K562 (cell line): Measurements from ENCODE around the gene PTPRU. TPM values are rescaled to one million over a fixed set of nuclear protein-coding genes. Genes with fewer than 3 reads are reported as not detected.
A peak's percentile ranks its signal among the peaks of the same experiment; 100 is the strongest.

Source experiments
- ATAC-seq: fragments of 200-7000 bp; cut with Tn5 transposase; 3 replicates; pipeline ENCODE4 v1.9.1; 2020; ENCODE audit warnings: moderate library complexity
- BruUV-seq: library from RNA; stranded (reverse); fragments of 400-500 nt; replicated peaks from 2 replicates; lab custom pipeline; 2021; lab: Mats Ljungman, UMichigan
- CTCF ChIA-PET: fragments of 300-600 bp; formaldehyde crosslinking; extraction: SDS; loops from one replicate; lab custom pipeline; 2021; ENCODE audit warnings: low intra/inter-chr PET ratio; lab: Yijun Ruan, JAX
- POLR2A ChIA-PET: fragments of 300-600, 350-650 bp; sonication (Branson Sonifier 250); formaldehyde crosslinking; extraction: SDS; loops from one replicate; lab custom pipeline; 2021; ENCODE audit warnings: antibody characterized with exemption, inconsistent platforms; lab: Yijun Ruan, JAX
- DNase-seq, 4 experiments: peaks; one replicate each; pipeline versions ENCODE4 v3.0.0 to v3.0.0-alpha.2; 2011 to 2018; ENCODE audit warnings: low spot score in 3 of 4, mixed read lengths in 3 of 4; ENCODE audit errors: extremely low read depth in 1 of 4
- FAIRE-seq: peaks from 2 replicates; lab custom pipeline; 2011; peaks lifted over from hg19 to GRCh38; lab: Jason Lieb, UNC
- H2AFZ ChIP-seq: 2 replicates; pipeline ENCODE4 v1.6.0; 2011; ENCODE audit warnings: low read depth, low read length, control low read depth, inconsistent platforms
- H3K27ac ChIP-seq: fragments of 200-600 bp; 3 replicates; pipeline ENCODE4 v1.8.0; 2011; ENCODE audit warnings: low read depth, mild to moderate bottlenecking, control low read depth, inconsistent platforms, low read length, moderate library complexity, mixed read lengths; ENCODE audit errors: extremely low read depth
- H3K27me3 ChIP-seq, 2 experiments: fragments of 300-600 bp in 1 of 2; 2 replicates in 1 of 2; 3 replicates in 1 of 2; pipeline versions ENCODE4 v1.6.0 to v1.8.0; 2011; ENCODE audit warnings: inconsistent platforms in 2 of 2, low read length in 2 of 2, mild to moderate bottlenecking in 1 of 2, mixed read lengths in 1 of 2, moderate library complexity in 1 of 2; ENCODE audit not compliant: control insufficient read depth in 2 of 2, insufficient read depth in 2 of 2
- H3K36me3 ChIP-seq: fragments of 300-600 bp; 3 replicates; pipeline ENCODE4 v1.8.0; 2011; ENCODE audit warnings: mild to moderate bottlenecking, low read length, inconsistent platforms; ENCODE audit not compliant: control insufficient read depth, insufficient read depth
- H3K4me1 ChIP-seq, 2 experiments: fragments of 200-600 bp in 1 of 2; replicated peaks in 1 of 2; 2 replicates in 1 of 2; 3 replicates in 1 of 2; pipeline versions ENCODE4 v1.5.1 to v1.8.0; 2011; ENCODE audit warnings: inconsistent platforms in 2 of 2, low read length in 2 of 2, mild to moderate bottlenecking in 1 of 2, mixed read lengths in 1 of 2, moderate library complexity in 1 of 2; ENCODE audit not compliant: control insufficient read depth in 2 of 2, insufficient read depth in 2 of 2
- H3K4me2 ChIP-seq: 2 replicates; pipeline ENCODE4 v1.6.1; 2011; ENCODE audit warnings: low read length, control low read depth, inconsistent platforms, mixed read lengths; ENCODE audit not compliant: insufficient read depth
- H3K4me3 ChIP-seq: fragments of 200-600 bp; sonication (generic), shearing (Covaris generic); 2 replicates; pipeline ENCODE4 v1.5.1; 2016; ENCODE audit warnings: control low read depth, inconsistent platforms
- H3K79me2 ChIP-seq: fragments of 200-600 bp; 3 replicates; pipeline ENCODE4 v1.8.0; 2011; ENCODE audit warnings: low read length, inconsistent platforms; ENCODE audit not compliant: control insufficient read depth, insufficient read depth
- H3K9ac ChIP-seq, 2 experiments: 2 replicates each; pipeline versions ENCODE4 v1.6.0 to v1.6.1; 2011; ENCODE audit warnings: low read depth in 2 of 2, low read length in 2 of 2, control low read depth in 1 of 2, inconsistent platforms in 1 of 2, mild to moderate bottlenecking in 1 of 2, mixed read lengths in 1 of 2; ENCODE audit not compliant: insufficient read depth in 1 of 2
- H3K9me1 ChIP-seq: one replicate; pipeline ENCODE4 v1.6.0; 2011; ENCODE audit warnings: inconsistent platforms, mild to moderate bottlenecking, low read length, moderate library complexity; ENCODE audit not compliant: control insufficient read depth, insufficient read depth
- H3K9me3 ChIP-seq: replicated peaks from 2 replicates; pipeline ENCODE4 v1.5.1; 2011; ENCODE audit warnings: low read depth, low read length, inconsistent platforms; ENCODE audit not compliant: control insufficient read depth, insufficient read depth
- H4K20me1 ChIP-seq: replicated peaks from 2 replicates; pipeline ENCODE4 v1.6.1; 2011; ENCODE audit warnings: low read length, inconsistent platforms, mixed read lengths; ENCODE audit not compliant: control insufficient read depth, insufficient read depth
- BRCA1 ChIP-seq, 2 experiments: fragments of 450-650 bp in 1 of 2; sonication (generic) in 1 of 2; formaldehyde crosslinking in 1 of 2; IDR thresholded peaks; 2 replicates each; pipeline versions ENCODE4 v1.5.0 to v1.6.1; 2017 to 2020; ENCODE audit warnings: mild to moderate bottlenecking in 1 of 2, missing genetic modification reagents in 1 of 2
- NR2C1 ChIP-seq, 2 experiments: fragments of 450-650 bp; IDR thresholded peaks; 2 replicates each; pipeline ENCODE4 v1.6.1; 2017; ENCODE audit warnings: mild to moderate bottlenecking in 2 of 2, antibody characterized with exemption in 1 of 2, inconsistent platforms in 1 of 2, missing compliant biosample characterization in 1 of 2, missing genetic modification characterization in 1 of 2
- WGBS: fragments of 100-300 bp; shearing (Covaris generic); methylation state at CpG from one replicate; pipeline ENCODE4 v1.1.6; 2016; ENCODE audit warnings: low coverage, mixed read lengths; ENCODE audit not compliant: insufficient coverage; ENCODE audit errors: missing lambda C conversion rate; 5-methylcytosine and 5-hydroxymethylcytosine counted together
- in situ Hi-C: fragments of 300-500 bp; cut with MboI; formaldehyde crosslinking; loops from 4 replicates; pipeline ENCODE4 v1.15.0; 2018; ENCODE audit warnings: inconsistent platforms, mixed read lengths
- intact Hi-C: fragments of 100-400 bp; cut with micrococcal nuclease; formaldehyde crosslinking; loops from 2 replicates; pipeline ENCODE4 v1.14.2; 2022
- polyA plus RNA-seq, 8 experiments: library from polyadenylated mRNA; depleted of rRNA in 4 of 8; stranded (reverse) in 5 of 8; unstranded in 3 of 8; fragments of >200 nt; fragmentation: Nextera tagmentation in 2 of 8; fragmentation: Illumina TruSeq in 1 of 8; extraction: Ambion mirVana in 2 of 8; extraction: Trizol in 1 of 8; gene quantifications; 2 replicates each; pipeline versions ENCODE4 v1.2.1 to v1.2.3, GENCODE V29; 2011 to 2014; ENCODE audit warnings: inconsistent platforms in 1 of 8, missing spikeins in 1 of 8
- total RNA-seq, 7 experiments: library from RNA; depleted of rRNA in 6 of 7; stranded (reverse); fragments of >200 nt in 6 of 7; fragmentation: Illumina TruSeq in 2 of 7; extraction: Trizol in 2 of 7; gene quantifications; 2 replicates each; pipeline versions ENCODE4 v1.2.1 to v1.2.3, GENCODE V29; 2011 to 2021; ENCODE audit warnings: low replicate concordance in 1 of 7
- TF ChIP-seq, protein P1 (sequence below): fragments of 250-450 bp; sonication (Bioruptor Pico); IDR thresholded peaks from 2 replicates; pipeline ENCODE4 v1.8.0; 2022; ENCODE audit warnings: inconsistent platforms

Gene PTPRU
- total and polyA plus RNA-seq, 9 of the 15 experiments (the other 6 are each of a cell fraction or from before 2014, with no cell fraction given): 0.01 to 2.9 (median 1.0) TPM

DNA sequence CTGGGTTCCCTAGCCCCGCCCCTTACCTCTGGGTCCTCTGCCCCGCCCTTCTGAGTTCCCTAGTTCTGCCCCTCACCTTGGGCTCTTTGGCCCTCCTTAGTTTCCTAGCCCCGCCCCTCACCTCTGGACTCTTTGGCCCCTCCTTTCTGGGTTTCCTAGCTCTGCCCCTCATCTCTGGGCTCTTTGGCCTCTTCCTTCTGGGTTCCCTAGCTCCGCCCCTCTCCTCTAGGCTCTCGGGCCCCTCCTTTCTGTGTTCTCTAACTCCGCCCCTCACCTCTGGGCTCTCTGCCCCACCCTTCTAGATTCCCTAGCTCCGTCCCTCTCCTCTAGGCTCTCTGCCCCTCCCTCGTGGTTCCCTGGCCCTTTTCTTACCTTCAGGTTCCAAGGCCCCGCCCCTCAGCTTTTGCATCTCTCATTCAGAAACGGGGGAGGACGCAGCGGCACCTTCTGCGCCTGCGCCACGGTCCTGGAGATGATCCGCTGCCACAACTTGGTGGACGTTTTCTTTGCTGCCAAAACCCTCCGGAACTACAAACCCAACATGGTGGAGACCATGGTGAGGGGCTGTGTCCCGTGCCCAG, 88.5 kb downstream of the PTPRU start (continued):
- TF ChIP-seq BRCA1 (IDR thresholded peaks at IDR 0.05) (no peak), BRCA1 (CRISPR knock-in tag; IDR thresholded peaks at IDR 0.05) (no peak)

DNA sequence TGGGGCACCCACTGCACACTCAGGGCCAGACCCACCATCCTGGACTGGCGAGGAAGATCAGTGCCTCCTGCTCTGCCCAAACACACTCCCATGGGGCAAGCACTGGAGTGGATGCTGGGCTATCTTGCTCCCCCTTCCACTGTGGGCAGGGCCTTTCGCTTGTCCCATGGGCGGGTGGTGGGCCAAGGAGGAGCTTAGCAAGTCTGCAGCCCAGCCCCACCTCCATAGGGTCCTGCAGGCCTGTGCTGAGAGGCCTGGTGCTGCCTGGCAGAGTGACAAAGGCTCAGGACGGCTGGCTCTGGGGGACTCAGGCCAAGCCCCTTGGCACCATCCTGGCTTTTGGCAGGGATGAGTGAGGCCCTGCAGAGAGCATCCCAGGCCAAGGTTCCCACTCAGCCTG, 89.4 kb downstream of the PTPRU start:
- Histone ChIP-seq H3K36me3 (no peaks in the 10 kb centered on the region), H3K9me3 (no peaks in the 10 kb centered on the region), H2AFZ (peak overlapping the region; percentile 89), H3K27me3 (peaks cover 0 to 31% of the 10 kb centered on the region in 2 experiments; a peak in 3 of 5 replicates), H3K9ac (peak overlapping the region in 1 of 2 experiments; percentile 46; a peak in 2 of 4 replicates), H3K4me1 (peaks cover 5 to 20% of the 10 kb centered on the region in 2 experiments; a peak in 4 of 5 replicates), H3K79me2 (no peaks in the 10 kb centered on the region), H3K27ac (no peak overlapping the region), H4K20me1 (peaks cover 13% of the 10 kb centered on the region), H3K4me3 (no peak overlapping the region), H3K4me2 (no peak overlapping the region), H3K9me1 (no peaks in the 10 kb centered on the region)
- ChIA-PET POLR2A (no interaction called here), CTCF (no interaction called here)
- TF ChIP-seq NR2C1 (IDR thresholded peaks at IDR 0.05): no peak
- no peak for TF ChIP-seq NR2C1 (tag; IDR thresholded peaks at IDR 0.05)
- TF ChIP-seq, protein P1, sequence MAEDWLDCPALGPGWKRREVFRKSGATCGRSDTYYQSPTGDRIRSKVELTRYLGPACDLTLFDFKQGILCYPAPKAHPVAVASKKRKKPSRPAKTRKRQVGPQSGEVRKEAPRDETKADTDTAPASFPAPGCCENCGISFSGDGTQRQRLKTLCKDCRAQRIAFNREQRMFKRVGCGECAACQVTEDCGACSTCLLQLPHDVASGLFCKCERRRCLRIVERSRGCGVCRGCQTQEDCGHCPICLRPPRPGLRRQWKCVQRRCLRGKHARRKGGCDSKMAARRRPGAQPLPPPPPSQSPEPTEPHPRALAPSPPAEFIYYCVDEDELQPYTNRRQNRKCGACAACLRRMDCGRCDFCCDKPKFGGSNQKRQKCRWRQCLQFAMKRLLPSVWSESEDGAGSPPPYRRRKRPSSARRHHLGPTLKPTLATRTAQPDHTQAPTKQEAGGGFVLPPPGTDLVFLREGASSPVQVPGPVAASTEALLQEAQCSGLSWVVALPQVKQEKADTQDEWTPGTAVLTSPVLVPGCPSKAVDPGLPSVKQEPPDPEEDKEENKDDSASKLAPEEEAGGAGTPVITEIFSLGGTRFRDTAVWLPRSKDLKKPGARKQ: no peak
- in situ Hi-C loops (no loop called here), intact Hi-C loops (no loop called here)
- FAIRE-seq: no peak
- no peak for ATAC-seq
- no TSS peak for BruUV-seq
- no peak for DNase-seq
- WGBS: 68% methylated on average over 4 of the region's 4 CpGs
